PC-9 (cell line): ENCODE data around the gene GALE. TPM values are rescaled to one million over a fixed set of nuclear protein-coding genes. Genes with fewer than 3 reads are reported as not detected.

Experiments
- BruUV-seq: library from RNA; stranded (reverse); fragments of 400-500 nt; replicated peaks from 2 replicates; lab custom pipeline; 2021; lab: Mats Ljungman, UMichigan
- CTCF ChIA-PET: fragments of 300-600 bp; sonication (Branson Sonifier 250); formaldehyde crosslinking; loops from one replicate; lab custom pipeline; 2022; ENCODE audit warnings: antibody characterized with exemption; lab: Charles Lee
- POLR2A ChIA-PET: fragments of 300-600 bp; sonication (Branson Sonifier 250); formaldehyde crosslinking; loops from one replicate; lab custom pipeline; 2022; ENCODE audit warnings: antibody characterized with exemption; ENCODE audit not compliant: unreplicated experiment; lab: Charles Lee
- DNase-seq, 2 experiments: peaks; one replicate each; pipeline versions ENCODE4 v3.0.0 to v3.0.0-alpha.2; 2015 to 2022; ENCODE audit warnings: mixed read lengths in 1 of 2
- H2AFZ ChIP-seq: fragments of 200-600 bp; sonication (generic); 2 replicates; pipeline ENCODE4 v1.8.1; 2017; ENCODE audit warnings: antibody characterized with exemption
- H3F3A ChIP-seq: fragments of 200-600 bp; sonication (generic); 2 replicates; pipeline ENCODE4 v1.8.1; 2017; ENCODE audit warnings: antibody characterized with exemption, mild to moderate bottlenecking, low read depth; ENCODE audit not compliant: insufficient read depth
- H3K27ac ChIP-seq: fragments of 200-600 bp; sonication (generic); 2 replicates; pipeline ENCODE4 v1.6.1; 2016; ENCODE audit warnings: mixed run types
- H3K27me3 ChIP-seq: fragments of 200-600 bp; sonication (generic); 2 replicates; pipeline ENCODE4 v1.6.1; 2016; ENCODE audit warnings: low read depth, mixed run types; ENCODE audit not compliant: insufficient read depth
- H3K36me3 ChIP-seq: fragments of 200-600 bp; sonication (generic); 2 replicates; pipeline ENCODE4 v1.6.1; 2016; ENCODE audit warnings: low read depth, mixed run types
- H3K4me1 ChIP-seq: fragments of 200-600 bp; sonication (generic); replicated peaks from 2 replicates; pipeline ENCODE4 v1.6.1; 2016; ENCODE audit warnings: mixed run types; ENCODE audit not compliant: insufficient read depth
- H3K4me2 ChIP-seq: fragments of 200-600 bp; sonication (generic); 2 replicates; pipeline ENCODE4 v1.6.1; 2017; ENCODE audit warnings: mixed run types
- H3K4me3 ChIP-seq: fragments of 200-600 bp; sonication (generic); 2 replicates; pipeline ENCODE4 v1.6.1; 2016; ENCODE audit warnings: mixed run types
- H3K79me2 ChIP-seq: fragments of 200-600 bp; sonication (generic); 2 replicates; pipeline ENCODE4 v1.6.1; 2017; ENCODE audit warnings: low read depth, mixed run types
- H3K9me2 ChIP-seq: fragments of 200-600 bp; sonication (generic); 2 replicates; pipeline ENCODE4 v1.8.1; 2017; ENCODE audit warnings: mild to moderate bottlenecking; ENCODE audit not compliant: insufficient read depth
- H3K9me3 ChIP-seq: fragments of 200-600 bp; sonication (generic); 2 replicates; pipeline ENCODE4 v1.8.1; 2016; ENCODE audit warnings: low read depth; ENCODE audit not compliant: insufficient read depth
- H4K20me1 ChIP-seq: fragments of 200-600 bp; sonication (generic); 2 replicates; pipeline ENCODE4 v1.8.1; 2017; ENCODE audit not compliant: insufficient read depth
- EZH2 ChIP-seq: fragments of 200-600 bp; sonication (generic); IDR thresholded peaks from 2 replicates; pipeline ENCODE4 v1.8.0; 2017; ENCODE audit warnings: antibody characterized with exemption, low read depth
- intact Hi-C: fragments of 100-400 bp; cut with micrococcal nuclease; formaldehyde crosslinking; loops from one replicate; pipeline ENCODE4 v1.10.0; 2022; ENCODE audit not compliant: unreplicated experiment
- total RNA-seq: library from RNA; stranded (reverse); gene quantifications from 2 replicates; pipeline ENCODE4 v1.2.3, GENCODE V29; 2021
- TF ChIP-seq, protein P1 (sequence below): fragments of 200-600 bp; sonication (generic); conservative IDR thresholded peaks from 2 replicates; pipeline ENCODE4 v1.6.1; 2017; ENCODE audit warnings: mixed run types, antibody characterized with exemption, mild to moderate bottlenecking, moderate library complexity

GALE gene
- total RNA-seq, 1 experiment from 2014 or later = 40.5 TPM

- Histone ChIP-seq H3K4me3 (peak overlapping the region; percentile 72; the same call in 1 of the 2 replicates), H3K9me3 (no peaks in the 10 kb centered on the region), H3K4me1 (peaks cover 14% of the 10 kb centered on the region), H2AFZ (no peak overlapping the region), H3K9me2 (no peaks in the 10 kb centered on the region), H3K27ac (no peak overlapping the region), H3F3A (peaks cover 10% of the 10 kb centered on the region; the same call in 1 of the 2 replicates), H3K36me3 (no peaks in the 10 kb centered on the region), H3K27me3 (no peaks in the 10 kb centered on the region), H3K4me2 (peak overlapping the region; percentile 82), H3K79me2 (no peaks in the 10 kb centered on the region), H4K20me1 (no peaks in the 10 kb centered on the region)
- no peak for DNase-seq
- intact Hi-C loops = loop anchor here (2.0 kb wide), 2 partner anchors 23 to 67 kb away; partner anchors contain the start of genes FUCA1 and PITHD1
- ChIA-PET POLR2A (interaction anchor here (0.6 to 0.7 kb wide), 4 partner anchors 11 to 349 kb away, joined by 3 to 7 read pairs (median 4); no protein-coding TSS in a partner anchor), CTCF (interaction anchor here (0.5 to 1.2 kb wide), 7 partner anchors 9 to 221 kb away, joined by 3 to 6 read pairs (median 4); no protein-coding TSS in a partner anchor)
- BruUV-seq = no TSS peak
- TF ChIP-seq, protein P1, sequence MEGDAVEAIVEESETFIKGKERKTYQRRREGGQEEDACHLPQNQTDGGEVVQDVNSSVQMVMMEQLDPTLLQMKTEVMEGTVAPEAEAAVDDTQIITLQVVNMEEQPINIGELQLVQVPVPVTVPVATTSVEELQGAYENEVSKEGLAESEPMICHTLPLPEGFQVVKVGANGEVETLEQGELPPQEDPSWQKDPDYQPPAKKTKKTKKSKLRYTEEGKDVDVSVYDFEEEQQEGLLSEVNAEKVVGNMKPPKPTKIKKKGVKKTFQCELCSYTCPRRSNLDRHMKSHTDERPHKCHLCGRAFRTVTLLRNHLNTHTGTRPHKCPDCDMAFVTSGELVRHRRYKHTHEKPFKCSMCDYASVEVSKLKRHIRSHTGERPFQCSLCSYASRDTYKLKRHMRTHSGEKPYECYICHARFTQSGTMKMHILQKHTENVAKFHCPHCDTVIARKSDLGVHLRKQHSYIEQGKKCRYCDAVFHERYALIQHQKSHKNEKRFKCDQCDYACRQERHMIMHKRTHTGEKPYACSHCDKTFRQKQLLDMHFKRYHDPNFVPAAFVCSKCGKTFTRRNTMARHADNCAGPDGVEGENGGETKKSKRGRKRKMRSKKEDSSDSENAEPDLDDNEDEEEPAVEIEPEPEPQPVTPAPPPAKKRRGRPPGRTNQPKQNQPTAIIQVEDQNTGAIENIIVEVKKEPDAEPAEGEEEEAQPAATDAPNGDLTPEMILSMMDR = no peak
- TF ChIP-seq EZH2 = no peak
Measured at GRCh38 chr1:23801876-23802275, 1.3 kb upstream of the GALE start.

GRCh38 chr1:23801338-23801748, 789 bp upstream of the GALE start:
- POLR2A ChIA-PET = interaction anchor here (0.6 to 0.7 kb wide), 3 partner anchors 10 to 349 kb away, joined by 3 to 7 read pairs (median 3); no protein-coding TSS in a partner anchor
- Histone ChIP-seq H3K9me2 (no peaks in the 10 kb centered on the region), H3K79me2 (no peaks in the 10 kb centered on the region), H3K36me3 (no peaks in the 10 kb centered on the region), H3K4me1 (peaks cover 14% of the 10 kb centered on the region), H3K4me3 (peak overlapping the region; percentile 72), H3K27ac (peak overlapping the region; percentile 28; the same call in 1 of the 2 replicates), H3K4me2 (peak overlapping the region; percentile 82), H2AFZ (peak overlapping the region; percentile 86; the same call in 1 of the 2 replicates), H3K9me3 (no peaks in the 10 kb centered on the region), H4K20me1 (no peaks in the 10 kb centered on the region), H3F3A (peaks cover 10% of the 10 kb centered on the region; the same call in 1 of the 2 replicates), H3K27me3 (no peaks in the 10 kb centered on the region)
- TF ChIP-seq, protein P1 = no peak
- no peak for TF ChIP-seq EZH2
- intact Hi-C loops = loop anchor here (2.0 kb wide), 2 partner anchors 23 to 67 kb away; partner anchors contain the start of genes FUCA1 and PITHD1
- no peak for DNase-seq
- no TSS peak for BruUV-seq
- CTCF ChIA-PET = interaction anchor here (0.6 to 1.1 kb wide), 5 partner anchors 10 to 222 kb away, joined by 3 to 6 read pairs (median 4); no protein-coding TSS in a partner anchor

DNA sequence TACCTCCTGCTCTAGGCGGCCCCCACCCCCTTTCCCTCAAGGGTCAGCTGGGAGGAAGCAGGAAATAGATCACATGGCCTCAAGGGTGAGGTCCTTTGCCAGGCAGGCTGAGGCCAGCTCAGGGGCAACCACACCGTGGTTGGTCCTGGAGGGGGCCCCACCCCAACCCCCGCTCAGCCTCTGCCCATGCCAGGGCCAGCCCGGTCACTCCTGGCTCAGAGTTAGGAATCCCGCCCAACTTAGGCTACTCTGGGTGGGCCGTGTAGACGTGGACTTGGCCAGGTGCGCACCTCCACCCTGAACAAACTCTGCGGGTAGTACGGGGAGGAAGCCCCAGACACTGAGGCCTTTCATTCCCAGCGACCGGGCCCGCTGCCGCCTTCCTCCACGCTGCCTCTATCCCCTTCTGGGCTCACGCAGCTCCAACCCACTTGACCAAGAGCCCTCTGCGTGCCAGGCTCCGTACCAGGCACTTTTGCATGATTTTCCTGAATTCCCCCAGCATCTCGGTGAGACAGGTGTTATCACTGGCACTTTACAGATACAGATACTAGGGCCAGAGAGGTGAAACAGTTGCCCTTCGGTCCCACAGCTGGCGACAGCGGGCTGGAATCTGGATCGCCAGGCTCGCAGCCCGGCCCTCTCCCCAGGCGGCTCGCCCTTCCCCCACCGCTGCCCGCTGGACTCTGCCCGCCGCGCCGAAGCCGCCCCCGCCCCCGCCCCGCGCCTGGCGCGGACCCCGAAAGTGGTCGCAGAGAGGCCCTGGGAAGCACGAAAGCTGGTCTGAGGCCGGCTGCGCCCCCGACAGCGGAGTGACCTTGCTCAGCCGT, 769 bp downstream of the GALE start:
- H2AFZ ChIP-seq = peak overlapping the region; percentile 73; the same call in 1 of the 2 replicates
- BruUV-seq = TSS peak; percentile 79
- H3K4me2 ChIP-seq = peak overlapping the region; percentile 82
- peaks cover 10% of the 10 kb centered on the region; the same call in 1 of the 2 replicates for H3F3A ChIP-seq
- no peak for TF ChIP-seq EZH2
- TF ChIP-seq, protein P1 = no peak
- peak; percentile 87 to 93 for DNase-seq
- H3K4me1 ChIP-seq = peaks cover 14% of the 10 kb centered on the region
- peak overlapping the region; percentile 85 for H3K27ac ChIP-seq
- CTCF ChIA-PET = interaction anchor here (1.1 kb wide), 1 partner anchor 28 kb away, joined by 4 read pairs; no protein-coding TSS in a partner anchor
- H3K36me3 ChIP-seq = no peaks in the 10 kb centered on the region
- H3K27me3 ChIP-seq = no peaks in the 10 kb centered on the region
- no peaks in the 10 kb centered on the region for H3K9me3 ChIP-seq
- no peaks in the 10 kb centered on the region for H3K9me2 ChIP-seq
- POLR2A ChIA-PET = interaction anchor here (0.5 to 0.7 kb wide), 8 partner anchors 22 to 456 kb away, joined by 3 to 32 read pairs (median 4); partner anchors contain the start of genes HNRNPR and PITHD1
- H4K20me1 ChIP-seq = no peaks in the 10 kb centered on the region
- H3K79me2 ChIP-seq = no peaks in the 10 kb centered on the region
- peak overlapping the region; percentile 72 for H3K4me3 ChIP-seq
- intact Hi-C loops = loop anchor here (1.0 to 2.0 kb wide), 3 partner anchors 8 to 69 kb away; partner anchors contain the start of genes FUCA1, LYPLA2 and PITHD1
